Stomach (tissue), 9 donors: ENCODE measurements around the gene UBB. TPM values are rescaled to one million over a fixed set of nuclear protein-coding genes. Genes with fewer than 3 reads are reported as not detected.

ENCODE experiments used
- DNase-seq, 2 donors: peaks; one replicate each; pipeline versions ENCODE4 v3.0.0 to v3.0.0-alpha.2; 2013 to 2019
- H3K27ac ChIP-seq, 5 donors: fragments of 200-600 bp in 4 of 5; sonication (generic) in 4 of 5; one replicate each; pipeline ENCODE4 v1.5.1; 2013 to 2019; ENCODE audit warnings: mild to moderate bottlenecking in 1 of 5, moderate library complexity in 1 of 5
- H3K27me3 ChIP-seq, 3 donors: fragments of 200-600 bp; sonication (generic); one replicate each; pipeline ENCODE4 v1.5.1; 2017 to 2019; ENCODE audit warnings: mixed run types in 1 of 3
- H3K36me3 ChIP-seq, 4 donors: fragments of 200-600 bp; sonication (generic); 1 replicate in 3 of 4; 2 replicates in 1 of 4; pipeline ENCODE4 v1.5.1; 2016 to 2019
- H3K4me1 ChIP-seq, 4 donors: fragments of 200-600 bp; sonication (generic); one replicate each; pipeline ENCODE4 v1.5.1; 2016 to 2019
- H3K4me3 ChIP-seq, 4 donors: fragments of 200-600 bp; sonication (generic) in 3 of 4; one replicate each; pipeline ENCODE4 v1.5.1; 2016 to 2019; ENCODE audit warnings: mild to moderate bottlenecking in 1 of 4
- H3K9me3 ChIP-seq, 4 donors: fragments of 200-600 bp; sonication (generic); one replicate each; pipeline ENCODE4 v1.5.1; 2016 to 2019
- EP300 ChIP-seq: sonication (generic); formaldehyde crosslinking; IDR thresholded peaks from one replicate; pipeline ENCODE4 v1.6.1; 2017; ENCODE audit warnings: antibody characterized with exemption
- POLR2A ChIP-seq, 4 donors: fragments of 450-650 bp; IDR thresholded peaks; one replicate each; pipeline ENCODE4 v1.6.1; 2016; ENCODE audit warnings: antibody characterized with exemption in 4 of 4, control low read depth in 2 of 4, mild to moderate bottlenecking in 1 of 4, moderate library complexity in 1 of 4
- POLR2AphosphoS5 ChIP-seq, 3 donors: sonication (generic); formaldehyde crosslinking; IDR thresholded peaks; one replicate each; pipeline ENCODE4 v1.6.1; 2016; ENCODE audit warnings: antibody characterized with exemption in 3 of 3
- WGBS, 5 donors: extraction: QIAGEN DNeasy Blood & Tissue Kit in 3 of 5; methylation state at CpG; one replicate each; pipeline versions ENCODE4 v1.1.5 to v1.1.7; 2013 to 2018; 5-methylcytosine and 5-hydroxymethylcytosine counted together
- intact Hi-C: fragments of 100-400 bp; cut with DNase I; formaldehyde crosslinking; loops from one replicate; pipeline ENCODE4 v1.15.1; 2023; ENCODE audit warnings: low total_unique reads
- polyA plus RNA-seq, 3 donors: library from polyadenylated mRNA; stranded (reverse); fragments of 200-250 nt; gene quantifications; one replicate each; pipeline ENCODE4 v1.2.3, GENCODE V29; 2013
- total RNA-seq, 5 donors: library from RNA; depleted of rRNA; stranded (reverse); fragments of >200 nt; gene quantifications; one replicate each; pipeline versions ENCODE4 v1.1.0 to v1.2.3, GENCODE V29; 2014 to 2016
- TF ChIP-seq, protein P1 (sequence below), 7 experiments: fragments of 450-650 bp in 4 of 7; fragments of 200-600 bp in 3 of 7; sonication (generic) in 3 of 7; IDR thresholded peaks; one replicate each; pipeline ENCODE4 v1.5.1; 2016 to 2019; ENCODE audit warnings: antibody characterized with exemption in 7 of 7, control low read depth in 2 of 7, mild to moderate bottlenecking in 1 of 7
- donor health status: healthy with polysubstance abuse.
- donor health status: Bipolar disorder and iron deficiency.
- donor health status: healthy.

Gene UBB
- total and polyA plus RNA-seq, 8 donors = 621 to 2,679 (median 919) TPM

DNA sequence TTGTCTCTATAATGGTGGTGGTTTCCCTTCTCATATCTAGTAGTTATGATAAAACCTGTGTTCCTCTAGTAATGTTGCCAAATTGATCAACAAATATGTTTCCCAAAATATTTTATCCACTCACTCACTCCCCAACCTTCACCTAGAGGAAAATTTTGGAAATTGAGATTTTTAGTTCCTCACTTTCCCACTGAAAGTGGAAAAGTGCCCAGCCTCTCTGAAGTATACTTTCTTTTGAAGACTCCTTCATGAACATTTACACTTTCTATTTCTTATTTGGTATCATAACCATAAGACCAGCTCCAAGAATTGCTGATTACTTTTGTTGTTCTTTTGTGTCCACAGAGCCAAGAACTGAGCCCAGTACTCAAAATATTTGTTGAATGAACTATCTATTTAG is 22.5 kb upstream of the UBB start:
- H3K4me3 ChIP-seq = no peak overlapping the region
- no peaks in the 10 kb centered on the region for H3K9me3 ChIP-seq
- H3K4me1 ChIP-seq = peaks cover 0 to 7% (median 4%) of the 10 kb centered on the region in 4 donors
- TF ChIP-seq EP300 (no peak), POLR2A (IDR thresholded peaks at IDR 0.05) (no peak), POLR2AphosphoS5 (IDR thresholded peaks at IDR 0.05) (no peak)
- H3K27ac ChIP-seq = no peak overlapping the region
- no peaks in the 10 kb centered on the region for H3K36me3 ChIP-seq
- H3K27me3 ChIP-seq = no peaks in the 10 kb centered on the region
- no peak for DNase-seq
- intact Hi-C loops = no loop called here

DNA sequence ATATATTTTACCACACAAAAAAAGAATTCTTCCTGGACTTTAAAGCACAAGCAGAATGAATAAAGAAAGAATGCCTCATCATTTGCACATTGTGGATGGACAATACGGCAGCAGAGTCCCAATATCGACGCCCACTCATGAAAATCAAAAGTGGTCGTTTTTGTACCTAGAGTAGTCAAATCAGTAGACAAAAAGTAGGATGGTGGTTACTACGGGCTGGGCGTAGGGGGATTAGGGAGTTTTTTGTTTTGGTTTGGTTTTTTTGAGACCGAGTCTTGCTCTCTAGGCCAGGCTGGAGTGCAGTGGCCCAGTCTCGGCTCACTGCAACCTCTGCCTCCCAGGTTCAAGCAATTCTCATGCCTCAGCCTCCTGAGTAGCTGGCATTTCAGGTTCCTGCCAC is 19.0 kb upstream of the UBB start:
- WGBS, 5 donors = 76 to 88% (median 85%) methylated on average over 8 of the region's 8 CpGs

DNA sequence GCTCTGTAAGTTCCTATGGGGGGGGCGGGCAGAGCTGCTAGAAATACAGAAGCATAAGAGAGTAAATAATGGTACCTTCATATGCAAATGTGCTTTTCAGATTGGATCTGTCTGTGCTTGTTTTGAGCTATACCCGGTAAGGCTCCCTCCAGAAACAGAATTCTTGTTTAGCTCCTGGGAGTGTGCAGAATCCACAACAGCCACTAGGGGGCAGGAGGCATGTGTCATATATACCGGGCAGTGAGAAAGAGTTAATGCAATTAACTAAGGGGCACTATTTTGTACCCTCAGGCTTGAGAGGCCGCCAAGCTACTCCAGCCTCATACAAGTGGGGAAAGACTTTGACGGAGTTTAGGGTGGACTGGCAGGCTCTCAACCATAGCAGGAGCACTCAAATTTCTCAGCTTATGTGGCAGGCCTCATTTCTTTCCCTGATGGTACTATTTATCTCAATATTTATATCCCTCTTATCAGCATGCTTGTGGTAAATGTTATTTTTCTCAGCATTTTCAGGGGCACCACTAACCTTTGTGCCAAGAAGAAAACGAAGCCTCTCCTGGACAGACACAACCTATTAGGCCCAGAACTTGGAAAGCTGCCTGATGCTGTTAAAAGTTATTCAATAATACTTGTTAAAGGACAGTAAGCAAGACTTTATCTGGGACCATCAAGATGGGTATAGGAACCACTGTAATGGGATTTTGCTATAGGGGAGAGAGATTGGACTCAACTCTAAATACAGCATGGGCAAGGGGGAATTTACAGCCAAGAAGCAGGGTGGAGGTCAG is 16.9 kb upstream of the UBB start:
- Histone ChIP-seq H3K36me3 (no peaks in the 10 kb centered on the region), H3K27me3 (no peaks in the 10 kb centered on the region), H3K27ac (peak overlapping the region in 3 of 5 donors; percentile 4 to 22 (median 18)), H3K9me3 (no peaks in the 10 kb centered on the region), H3K4me3 (no peak overlapping the region), H3K4me1 (peaks cover 0 to 9% (median 3%) of the 10 kb centered on the region in 4 donors)
- TF ChIP-seq, protein P1, sequence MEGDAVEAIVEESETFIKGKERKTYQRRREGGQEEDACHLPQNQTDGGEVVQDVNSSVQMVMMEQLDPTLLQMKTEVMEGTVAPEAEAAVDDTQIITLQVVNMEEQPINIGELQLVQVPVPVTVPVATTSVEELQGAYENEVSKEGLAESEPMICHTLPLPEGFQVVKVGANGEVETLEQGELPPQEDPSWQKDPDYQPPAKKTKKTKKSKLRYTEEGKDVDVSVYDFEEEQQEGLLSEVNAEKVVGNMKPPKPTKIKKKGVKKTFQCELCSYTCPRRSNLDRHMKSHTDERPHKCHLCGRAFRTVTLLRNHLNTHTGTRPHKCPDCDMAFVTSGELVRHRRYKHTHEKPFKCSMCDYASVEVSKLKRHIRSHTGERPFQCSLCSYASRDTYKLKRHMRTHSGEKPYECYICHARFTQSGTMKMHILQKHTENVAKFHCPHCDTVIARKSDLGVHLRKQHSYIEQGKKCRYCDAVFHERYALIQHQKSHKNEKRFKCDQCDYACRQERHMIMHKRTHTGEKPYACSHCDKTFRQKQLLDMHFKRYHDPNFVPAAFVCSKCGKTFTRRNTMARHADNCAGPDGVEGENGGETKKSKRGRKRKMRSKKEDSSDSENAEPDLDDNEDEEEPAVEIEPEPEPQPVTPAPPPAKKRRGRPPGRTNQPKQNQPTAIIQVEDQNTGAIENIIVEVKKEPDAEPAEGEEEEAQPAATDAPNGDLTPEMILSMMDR (IDR thresholded peaks at IDR 0.05) = peak in 5 of 7 experiments; percentile 82 to 98 (median 93)
- TF ChIP-seq POLR2A (IDR thresholded peaks at IDR 0.05) (no peak), POLR2AphosphoS5 (IDR thresholded peaks at IDR 0.05) (peak in 1 of 3 donors; percentile 33)
- intact Hi-C loops = loop anchor here (10.0 kb wide), 1 partner anchor 161 kb away; no protein-coding TSS in a partner anchor
- WGBS, 5 donors = 4 to 8% (median 6%) methylated on average over 6 of the region's 6 CpGs
- DNase-seq = peak; percentile 84 to 89

More for the DNA sequence above, 19.0 kb upstream of the UBB start:
- no peaks in the 10 kb centered on the region for H3K9me3 ChIP-seq
- peaks cover 0 to 9% (median 3%) of the 10 kb centered on the region in 4 donors for H3K4me1 ChIP-seq
- intact Hi-C loops = loop anchor here (10.0 kb wide), 1 partner anchor 163 kb away; no protein-coding TSS in a partner anchor
- no peak for TF ChIP-seq POLR2A (IDR thresholded peaks at IDR 0.05)
- H3K36me3 ChIP-seq = no peaks in the 10 kb centered on the region
- H3K4me3 ChIP-seq = no peak overlapping the region
- H3K27me3 ChIP-seq = no peaks in the 10 kb centered on the region
- H3K27ac ChIP-seq = no peak overlapping the region
- no peak for DNase-seq

DNA sequence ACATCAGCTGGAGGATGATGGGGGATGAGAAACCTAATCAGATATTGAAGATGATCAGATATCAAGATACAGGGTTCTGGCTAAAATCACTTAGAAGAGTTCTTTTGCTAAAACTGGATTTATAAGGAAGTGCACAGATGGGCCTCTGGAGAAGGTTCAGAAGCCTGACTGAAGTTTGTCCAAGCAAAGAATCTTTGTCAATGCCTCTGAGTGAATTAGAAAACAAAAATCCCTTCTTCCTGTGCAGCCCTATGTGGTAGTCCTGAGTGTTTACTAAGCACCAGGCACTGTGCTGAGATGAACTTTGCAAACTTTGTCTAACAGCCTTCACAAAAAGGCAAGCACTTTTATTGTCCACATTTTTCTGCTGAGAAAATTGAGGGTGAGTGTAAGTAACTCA is 16.3 kb upstream of the UBB start:
- no peak for DNase-seq
- H3K4me1 ChIP-seq = peaks cover 0 to 9% (median 3%) of the 10 kb centered on the region in 4 donors
- no peaks in the 10 kb centered on the region for H3K36me3 ChIP-seq
- no peak overlapping the region for H3K4me3 ChIP-seq
- peak overlapping the region in 3 of 5 donors; percentile 4 to 22 (median 18) for H3K27ac ChIP-seq
- H3K9me3 ChIP-seq = no peaks in the 10 kb centered on the region
- no peak for TF ChIP-seq POLR2A (IDR thresholded peaks at IDR 0.05)
- TF ChIP-seq, protein P1 (IDR thresholded peaks at IDR 0.05) = no peak
- TF ChIP-seq EP300 = no peak
- no peak for TF ChIP-seq POLR2AphosphoS5 (IDR thresholded peaks at IDR 0.05)
- intact Hi-C loops = loop anchor here (10.0 kb wide), 1 partner anchor 160 kb away; no protein-coding TSS in a partner anchor
- H3K27me3 ChIP-seq = no peaks in the 10 kb centered on the region

DNA sequence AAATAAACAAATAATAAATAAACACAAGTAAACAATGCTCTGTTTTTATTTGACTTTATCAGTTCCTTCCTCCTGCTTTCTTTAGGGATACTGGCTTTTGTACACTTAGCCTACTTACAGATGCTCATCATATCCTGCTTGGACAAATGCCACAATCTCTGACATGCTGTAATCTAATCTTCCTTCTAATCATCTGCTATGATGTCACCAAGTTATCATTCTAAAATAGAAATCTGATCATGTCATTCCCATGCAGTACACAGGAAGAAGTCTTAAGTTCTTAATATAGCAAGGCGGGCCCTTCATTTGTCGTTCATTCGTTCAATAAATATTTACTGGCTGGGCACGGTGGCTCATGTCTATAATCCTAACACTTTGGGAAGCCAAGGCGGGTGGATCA is 9.1 kb upstream of the UBB start:
- no peaks in the 10 kb centered on the region for H3K27me3 ChIP-seq
- H3K9me3 ChIP-seq = no peaks in the 10 kb centered on the region
- WGBS, 5 donors = 31 to 51% (median 39%) methylated on average over 5 of the region's 5 CpGs
- intact Hi-C loops = no loop called here
- no peak for TF ChIP-seq POLR2AphosphoS5 (IDR thresholded peaks at IDR 0.05)
- TF ChIP-seq EP300 = no peak
- TF ChIP-seq, protein P1 (IDR thresholded peaks at IDR 0.05) = no peak
- no peak for TF ChIP-seq POLR2A (IDR thresholded peaks at IDR 0.05)
- peak in 1 of 2 donors; percentile 61 for DNase-seq
- H3K4me3 ChIP-seq = no peak overlapping the region
- H3K4me1 ChIP-seq = peaks cover 4 to 13% (median 8%) of the 10 kb centered on the region in 4 donors
- H3K36me3 ChIP-seq = no peaks in the 10 kb centered on the region
- H3K27ac ChIP-seq = peak overlapping the region in 1 of 5 donors; percentile 20
